Activated CD8-positive, alpha-beta memory T cell treated with anti-CD3 and anti-CD28 coated beads for 36 hours (primary cell): ENCODE measurements around the gene RHOF. TPM values are rescaled to one million over a fixed set of nuclear protein-coding genes. Genes with fewer than 3 reads are reported as not detected.

ENCODE experiments used
- CTCF ChIA-PET: fragments of 350-600 bp; sonication (Branson Sonifier 250); formaldehyde crosslinking; loops from one replicate; lab custom pipeline; 2021; ENCODE audit warnings: antibody characterized with exemption; lab: Charles Lee
- POLR2A ChIA-PET: fragments of 350-600 bp; sonication (Branson Sonifier 250); formaldehyde crosslinking; loops from one replicate; lab custom pipeline; 2021; ENCODE audit warnings: antibody characterized with exemption; lab: Charles Lee
- total RNA-seq, 2 experiments: library from RNA; stranded (reverse); gene quantifications; one replicate each; pipeline ENCODE4 v1.2.3, GENCODE V29; 2021

RHOF gene
- total RNA-seq, 2 experiments from 2014 or later, result 110 to 116 TPM

GRCh38 chr12:121800694-121801594, 7.5 kb upstream of the RHOF start:
- POLR2A ChIA-PET, result interaction anchor here (0.7 to 7.5 kb wide), 7 partner anchors 7 to 174 kb away, joined by 3 to 59 read pairs (median 6); partner anchors contain the start of genes ORAI1 and RHOF
- CTCF ChIA-PET, result interaction anchor here (0.7 to 27.0 kb wide), 5 partner anchors 10 to 88 kb away, joined by 3 to 826 read pairs (median 11); partner anchors contain the start of genes PSMD9 and RHOF

GRCh38 chr12:121799842-121800693, 6.6 kb upstream of the RHOF start:
- ChIA-PET CTCF (interaction anchor here (0.8 to 27.0 kb wide), 4 partner anchors 11 to 92 kb away, joined by 3 to 826 read pairs (median 7); partner anchors contain the start of gene RHOF), POLR2A (interaction anchor here (0.9 to 3.2 kb wide), 5 partner anchors 10 to 173 kb away, joined by 3 to 28 read pairs (median 4); partner anchors contain the start of gene ORAI1)

DNA sequence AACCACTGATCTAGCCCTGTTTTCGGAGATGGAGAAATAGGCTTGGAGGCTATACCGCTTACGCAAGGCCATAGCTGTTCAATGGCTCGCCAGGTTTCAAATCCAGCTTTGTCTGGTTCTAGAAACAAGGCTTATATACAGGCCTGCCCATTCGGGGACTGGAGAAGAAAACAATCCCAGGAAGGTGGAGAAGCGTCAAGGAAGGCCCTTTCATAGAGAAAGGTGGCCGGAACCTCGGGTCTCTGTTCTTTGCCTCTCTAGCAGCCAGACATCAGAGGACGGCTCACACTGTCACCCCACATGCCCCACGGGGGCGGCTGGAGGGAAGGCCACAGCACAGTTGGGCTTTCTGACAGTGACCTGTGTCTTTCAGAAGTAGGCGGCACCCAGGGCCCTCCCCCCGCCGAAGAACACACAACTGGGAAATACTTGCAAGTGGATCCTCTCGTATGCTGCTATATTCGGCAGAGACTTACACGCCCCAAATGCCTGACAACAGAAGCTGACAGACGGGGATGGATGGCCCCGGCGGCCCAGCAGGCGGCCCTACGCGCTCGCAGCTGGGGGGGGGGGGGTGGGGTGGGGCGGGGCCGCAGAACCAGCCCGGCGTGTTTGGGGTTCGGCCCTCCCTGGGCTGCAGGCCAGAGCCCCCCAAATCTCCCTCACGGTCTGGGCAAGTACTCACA, 5.8 kb upstream of the RHOF start:
- ChIA-PET CTCF (interaction anchor here (0.8 to 27.0 kb wide), 5 partner anchors 2 to 93 kb away, joined by 3 to 826 read pairs (median 11); partner anchors contain the start of genes PSMD9, RHOF and SETD1B), POLR2A (interaction anchor here (0.5 to 2.4 kb wide), 5 partner anchors 9 to 395 kb away, joined by 3 to 13 read pairs (median 4); partner anchors contain the start of gene ORAI1)

- CTCF ChIA-PET, result interaction anchor here (1.1 to 27.0 kb wide), 3 partner anchors 2 to 90 kb away, joined by 3 to 826 read pairs (median 826); partner anchors contain the start of genes PSMD9, RHOF and SETD1B
- POLR2A ChIA-PET, result interaction anchor here (0.5 to 2.4 kb wide), 4 partner anchors 9 to 1679 kb away, joined by 4 to 13 read pairs (median 6); no protein-coding TSS in a partner anchor
Observed at GRCh38 chr12:121798787-121799155, 5.3 kb upstream of the RHOF start.

DNA sequence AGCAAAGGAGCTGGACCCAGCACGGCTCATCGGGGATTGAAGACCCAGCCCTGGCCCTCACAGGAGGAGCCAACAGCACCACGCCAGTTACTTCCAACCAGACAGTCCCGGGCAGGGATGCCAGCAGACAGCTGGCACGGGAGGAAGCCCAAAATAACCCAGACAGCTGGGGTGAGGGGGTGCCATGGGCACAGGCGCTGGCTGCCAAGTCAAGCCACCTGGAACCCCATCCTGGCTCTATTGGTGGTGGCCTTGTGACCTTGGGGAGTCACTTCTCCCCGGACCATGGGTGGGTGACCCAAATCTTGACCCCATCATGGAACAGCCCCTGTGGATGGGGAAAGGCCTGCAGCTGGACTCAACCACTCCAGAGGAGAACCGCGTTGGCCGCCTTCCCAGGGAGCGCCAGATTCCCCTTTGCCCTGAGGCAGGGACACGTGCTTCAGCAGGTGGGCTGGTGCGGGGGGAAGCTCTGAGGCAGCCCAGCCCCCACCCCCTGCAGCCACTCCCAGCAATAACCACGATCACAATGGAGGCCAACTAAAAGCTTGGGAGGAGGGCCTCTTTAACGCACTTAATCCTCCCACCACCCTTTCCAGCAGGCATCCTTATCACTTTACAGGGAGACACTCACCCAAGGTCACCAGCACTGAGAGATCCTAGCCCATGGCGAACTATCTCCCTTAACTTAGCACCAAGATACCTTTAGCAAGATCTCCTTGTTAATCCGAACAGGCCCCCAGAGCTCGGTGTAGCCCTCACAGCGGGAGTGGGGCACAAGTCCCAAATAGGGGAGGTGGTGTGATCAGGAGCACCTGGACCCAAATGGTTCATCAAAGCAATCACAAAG, 4.7 kb upstream of the RHOF start:
- CTCF ChIA-PET, result interaction anchor here (1.1 to 27.0 kb wide), 4 partner anchors 3 to 91 kb away, joined by 3 to 826 read pairs (median 462); partner anchors contain the start of genes PSMD9, RHOF and SETD1B
- POLR2A ChIA-PET, result interaction anchor here (0.5 to 2.4 kb wide), 5 partner anchors 9 to 1679 kb away, joined by 4 to 13 read pairs (median 6); no protein-coding TSS in a partner anchor

DNA sequence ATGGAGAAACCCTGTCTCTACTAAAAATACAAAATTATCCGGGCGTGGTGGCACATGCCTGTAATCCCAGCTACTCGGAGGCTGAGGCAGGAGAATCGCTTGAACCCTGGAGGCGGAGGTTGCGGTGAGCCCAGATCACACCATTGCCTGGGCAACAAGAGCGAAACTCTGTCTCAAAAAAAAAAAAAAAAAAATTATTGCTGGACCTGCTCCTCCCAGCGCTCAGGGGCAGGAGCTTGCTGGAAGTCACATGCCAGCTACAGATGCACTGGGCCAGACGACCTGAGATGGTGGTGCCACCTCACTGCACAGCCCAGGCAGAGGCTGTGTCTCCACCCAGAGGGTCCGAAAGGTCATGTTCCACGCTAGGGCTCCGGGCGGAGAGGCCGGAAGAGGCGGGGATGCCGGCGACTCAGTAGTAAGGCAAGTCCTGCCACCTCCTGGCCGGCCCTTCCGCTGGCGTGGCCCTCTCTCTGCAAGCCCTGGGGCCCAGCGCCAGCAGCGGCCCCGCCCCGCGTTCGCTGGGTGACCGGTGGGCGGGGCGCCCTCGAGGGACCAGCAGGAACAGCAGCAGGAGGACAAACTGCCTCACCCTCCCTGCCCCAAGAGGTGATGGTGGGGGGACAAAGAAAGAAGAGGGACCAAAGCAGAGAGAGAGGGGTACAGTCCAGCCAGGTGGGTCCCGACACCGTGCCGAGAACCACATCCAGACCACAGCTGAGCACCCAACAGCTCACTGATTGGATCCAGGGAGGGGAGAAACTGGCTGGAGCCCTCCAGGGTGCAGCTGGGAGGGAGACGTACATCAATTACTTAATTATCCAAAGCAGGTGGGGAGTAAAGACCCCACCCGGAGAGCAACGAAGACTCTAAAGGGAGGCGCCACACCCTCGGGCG, 3.6 kb upstream of the RHOF start:
- POLR2A ChIA-PET, result interaction anchor here (4.9 kb wide), 1 partner anchor 14 kb away, joined by 55 read pairs; no protein-coding TSS in a partner anchor
- CTCF ChIA-PET, result interaction anchor here (5.7 to 27.0 kb wide), 3 partner anchors 4 to 92 kb away, joined by 97 to 826 read pairs (median 826); partner anchors contain the start of genes PSMD9, RHOF and SETD1B

DNA sequence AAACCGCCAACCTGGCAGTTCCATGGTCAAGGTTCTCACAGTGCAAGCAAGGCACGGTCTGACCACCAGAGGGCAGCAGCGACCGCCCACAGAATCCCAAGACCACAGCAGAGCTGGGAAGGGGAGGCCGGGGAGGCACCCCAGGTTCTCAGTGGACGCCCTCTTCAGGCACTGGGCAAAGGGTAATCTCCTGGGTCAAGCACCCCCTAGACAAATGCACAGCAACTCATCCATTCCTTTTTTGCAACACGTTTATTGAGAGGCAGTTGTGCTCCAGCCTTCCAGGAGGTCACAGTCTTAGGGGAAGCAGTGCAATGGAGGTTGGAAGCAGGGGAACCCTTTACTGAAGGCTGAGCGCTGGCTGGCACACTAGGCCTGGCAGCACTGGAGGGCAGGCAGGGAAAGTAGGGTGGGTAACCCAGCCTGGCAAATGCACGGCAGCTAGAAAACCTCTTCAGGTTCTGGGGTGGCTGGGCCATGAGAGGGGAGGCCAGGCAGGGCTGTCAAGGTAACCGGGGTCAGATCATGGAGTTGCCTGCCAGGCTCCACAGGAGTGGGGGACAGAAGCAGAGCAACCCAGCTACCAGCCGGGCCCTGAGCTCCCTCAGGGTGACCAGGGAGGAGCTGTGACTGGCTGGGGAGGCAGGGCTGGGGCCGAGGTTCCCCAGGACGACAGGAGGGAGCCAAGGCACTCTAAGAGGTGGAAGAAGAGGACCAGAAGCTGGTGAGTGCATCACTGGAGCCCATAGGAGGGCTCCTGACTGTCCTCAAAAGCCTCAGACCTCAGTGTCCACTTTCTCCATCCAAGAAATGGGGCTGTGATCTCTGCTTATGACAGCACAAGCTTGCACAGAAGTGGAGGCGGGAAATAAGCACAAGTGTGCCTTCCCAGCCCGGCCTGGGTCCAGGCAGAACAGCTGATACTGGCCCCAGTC, 1.8 kb upstream of the RHOF start:
- CTCF ChIA-PET, result interaction anchor here (0.6 to 27.0 kb wide), 22 partner anchors 5 to 399 kb away, joined by 3 to 826 read pairs (median 6); partner anchors contain the start of genes CFAP251, PSMD9, RHOF and SETD1B
- POLR2A ChIA-PET, result interaction anchor here (0.7 to 4.9 kb wide), 6 partner anchors 9 to 93 kb away, joined by 3 to 59 read pairs (median 22); partner anchors contain the start of genes PSMD9 and SETD1B

DNA sequence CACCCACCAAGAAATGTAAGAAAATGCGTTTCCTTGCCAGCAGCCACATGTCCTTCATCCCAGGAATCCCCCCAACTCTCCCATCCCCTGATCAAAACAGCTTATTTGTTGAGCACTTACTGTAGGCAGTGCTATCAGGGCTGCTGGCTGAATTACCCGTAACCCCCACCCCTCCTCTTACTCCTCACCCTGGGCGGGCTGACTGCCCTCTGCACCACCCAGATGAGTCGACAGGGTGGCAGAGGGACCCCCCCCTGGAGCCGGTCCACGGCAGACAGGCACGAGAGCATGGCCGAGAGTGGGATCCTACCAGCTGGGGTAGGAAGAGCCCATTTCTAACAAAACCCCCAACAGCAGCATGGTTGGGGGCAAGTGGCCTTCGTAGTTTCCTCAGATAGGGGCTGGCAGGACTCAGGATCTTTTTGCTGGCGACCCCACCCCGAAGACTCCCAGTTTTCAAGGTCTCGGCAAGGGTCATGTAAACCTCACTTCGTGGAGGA, 1.1 kb upstream of the RHOF start:
- CTCF ChIA-PET, result interaction anchor here (0.5 to 27.0 kb wide), 38 partner anchors 6 to 400 kb away, joined by 3 to 826 read pairs (median 4); partner anchors contain the start of genes CFAP251, HPD, PSMD9 and RHOF
- POLR2A ChIA-PET, result interaction anchor here (0.8 to 4.9 kb wide), 6 partner anchors 10 to 94 kb away, joined by 3 to 59 read pairs (median 22); partner anchors contain the start of genes PSMD9 and SETD1B

- ChIA-PET POLR2A (interaction anchor here (0.8 to 4.9 kb wide), 6 partner anchors 11 to 94 kb away, joined by 3 to 59 read pairs (median 22); partner anchors contain the start of genes PSMD9 and SETD1B), CTCF (interaction anchor here (0.5 to 27.0 kb wide), 38 partner anchors 7 to 352 kb away, joined by 3 to 826 read pairs (median 4); partner anchors contain the start of genes CFAP251, HPD, PSMD9 and RHOF)
Observed at GRCh38 chr12:121793838-121794533, 498 bp upstream of the RHOF start.

- ChIA-PET POLR2A (interaction anchor here (0.5 to 4.9 kb wide), 7 partner anchors 11 to 95 kb away, joined by 3 to 59 read pairs (median 22); partner anchors contain the start of genes PSMD9 and SETD1B), CTCF (interaction anchor here (0.7 to 27.0 kb wide), 14 partner anchors 7 to 288 kb away, joined by 3 to 826 read pairs (median 17); partner anchors contain the start of genes CFAP251, PSMD9, RHOF and SETD1B)
Observed at GRCh38 chr12:121792607-121793439, 665 bp downstream of the RHOF start.

- CTCF ChIA-PET, result interaction anchor here (0.8 to 27.0 kb wide), 7 partner anchors 6 to 108 kb away, joined by 4 to 826 read pairs (median 25); partner anchors contain the start of genes PSMD9, RHOF, SETD1B and TMEM120B
- POLR2A ChIA-PET, result interaction anchor here (3.4 to 4.4 kb wide), 2 partner anchors 11 to 13 kb away, joined by 22 to 59 read pairs; partner anchors contain the start of gene SETD1B
Observed at GRCh38 chr12:121791671-121792551, 1.6 kb downstream of the RHOF start.
